Measurements from ENCODE around the gene KLHL34. TPM values are rescaled to one million over a fixed set of nuclear protein-coding genes. Genes with fewer than 3 reads are reported as not detected.

Gene KLHL34
- total RNA-seq, 4 donors from 2014 or later = 0.16 to 0.73 (median 0.67) TPM; not detected in 1

DNA sequence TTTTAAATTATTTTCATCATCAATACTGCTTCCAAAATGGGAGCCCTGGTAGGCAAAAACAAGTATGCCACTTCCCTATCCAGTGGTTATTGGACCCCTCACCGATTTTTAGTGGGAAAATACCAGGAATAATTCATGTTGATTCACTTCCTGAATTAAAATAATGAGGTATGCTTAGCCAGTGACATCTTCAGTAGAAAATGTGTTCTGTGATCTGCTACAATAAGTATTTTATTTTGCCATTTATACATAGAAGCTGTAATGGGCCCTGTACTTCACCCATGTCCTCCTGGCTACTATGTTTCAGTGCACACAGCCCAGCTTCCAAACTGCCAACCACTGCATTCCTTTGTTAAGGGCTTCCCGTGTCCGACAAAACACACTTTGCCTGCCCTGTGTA, 41.0 kb upstream of the KLHL34 start:
- no peak for ATAC-seq
- H3K27me3 ChIP-seq = no peaks in the 10 kb centered on the region
- no peak overlapping the region for H3K4me3 ChIP-seq
- 50 to 66% methylated on average over 1 to 3 of the region's 3 CpGs for WGBS, 2 donors (ENCODE audit: low coverage in 1 of 2)
- H3K4me1 ChIP-seq = no peaks in the 10 kb centered on the region
- H3K9me3 ChIP-seq = no peaks in the 10 kb centered on the region
- no peak for TF ChIP-seq EP300 (IDR thresholded peaks at IDR 0.05)
- TF ChIP-seq POLR2AphosphoS5 (IDR thresholded peaks at IDR 0.05) = no peak
- no peak overlapping the region for H3K27ac ChIP-seq
- H3K36me3 ChIP-seq = no peaks in the 10 kb centered on the region

DNA sequence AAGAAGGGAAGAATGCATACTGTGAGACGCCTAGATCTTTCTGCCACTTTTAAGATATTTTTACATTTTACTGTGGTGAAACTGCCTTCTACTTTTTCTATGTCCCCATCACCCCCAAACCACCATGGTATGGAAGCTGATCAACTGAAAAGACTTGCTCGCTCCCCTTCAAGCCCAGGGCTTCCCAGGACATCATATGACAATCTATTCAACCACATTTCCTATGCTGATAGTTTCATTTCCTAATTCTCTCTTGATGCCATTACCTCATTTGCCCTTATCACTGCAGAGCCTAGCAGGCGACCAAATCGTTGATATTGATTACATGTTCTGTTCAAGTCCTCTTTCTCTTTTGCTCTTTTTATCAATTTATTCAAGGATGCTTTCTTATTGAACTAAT, 40.1 kb upstream of the KLHL34 start:
- WGBS, 2 donors (ENCODE audit: low coverage in 1 of 2) = 50 to 67% methylated on average over 2 to 4 of the region's 4 CpGs
- TF ChIP-seq POLR2A (IDR thresholded peaks at IDR 0.05) = no peak
- TF ChIP-seq EP300 (IDR thresholded peaks at IDR 0.05) = no peak
- TF ChIP-seq, protein P1, sequence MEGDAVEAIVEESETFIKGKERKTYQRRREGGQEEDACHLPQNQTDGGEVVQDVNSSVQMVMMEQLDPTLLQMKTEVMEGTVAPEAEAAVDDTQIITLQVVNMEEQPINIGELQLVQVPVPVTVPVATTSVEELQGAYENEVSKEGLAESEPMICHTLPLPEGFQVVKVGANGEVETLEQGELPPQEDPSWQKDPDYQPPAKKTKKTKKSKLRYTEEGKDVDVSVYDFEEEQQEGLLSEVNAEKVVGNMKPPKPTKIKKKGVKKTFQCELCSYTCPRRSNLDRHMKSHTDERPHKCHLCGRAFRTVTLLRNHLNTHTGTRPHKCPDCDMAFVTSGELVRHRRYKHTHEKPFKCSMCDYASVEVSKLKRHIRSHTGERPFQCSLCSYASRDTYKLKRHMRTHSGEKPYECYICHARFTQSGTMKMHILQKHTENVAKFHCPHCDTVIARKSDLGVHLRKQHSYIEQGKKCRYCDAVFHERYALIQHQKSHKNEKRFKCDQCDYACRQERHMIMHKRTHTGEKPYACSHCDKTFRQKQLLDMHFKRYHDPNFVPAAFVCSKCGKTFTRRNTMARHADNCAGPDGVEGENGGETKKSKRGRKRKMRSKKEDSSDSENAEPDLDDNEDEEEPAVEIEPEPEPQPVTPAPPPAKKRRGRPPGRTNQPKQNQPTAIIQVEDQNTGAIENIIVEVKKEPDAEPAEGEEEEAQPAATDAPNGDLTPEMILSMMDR (IDR thresholded peaks at IDR 0.05) = no peak
- TF ChIP-seq POLR2AphosphoS5 (IDR thresholded peaks at IDR 0.05) = no peak

DNA sequence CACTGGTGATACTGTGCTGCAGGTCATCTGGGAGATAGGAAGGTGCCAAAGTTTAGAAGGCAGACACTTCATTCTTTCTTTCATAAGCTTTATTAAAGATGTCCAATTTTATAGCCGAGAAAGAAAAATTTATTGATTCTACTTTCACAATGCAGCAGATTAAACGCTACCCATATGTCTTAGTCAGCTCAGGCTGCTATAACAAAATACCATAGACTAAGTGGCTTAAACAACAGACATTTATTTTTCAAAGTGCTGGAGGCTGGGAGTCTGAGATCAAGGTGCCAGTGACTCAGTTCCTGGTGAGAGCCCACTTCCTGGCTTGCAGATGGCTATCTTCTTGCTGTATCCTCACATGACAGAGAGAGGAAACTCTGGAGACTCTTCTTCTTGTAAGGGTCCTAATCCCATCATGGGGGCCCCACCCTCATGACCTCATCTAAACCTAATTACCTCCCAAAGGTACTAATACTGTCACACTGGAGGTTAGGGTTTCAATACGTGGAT, 33.4 kb upstream of the KLHL34 start:
- no peak overlapping the region for H3K27ac ChIP-seq
- H3K9me3 ChIP-seq = no peaks in the 10 kb centered on the region
- H3K36me3 ChIP-seq = no peaks in the 10 kb centered on the region
- no peak overlapping the region for H3K4me3 ChIP-seq
- no peaks in the 10 kb centered on the region for H3K4me1 ChIP-seq
- no peaks in the 10 kb centered on the region for H3K27me3 ChIP-seq
- WGBS, 2 donors (ENCODE audit: low coverage in 1 of 2) = 67 to 92% methylated on average over 3 of the region's 3 CpGs
- no peak for ATAC-seq
- no peak for TF ChIP-seq POLR2AphosphoS5 (IDR thresholded peaks at IDR 0.05)
- TF ChIP-seq POLR2A (IDR thresholded peaks at IDR 0.05) = no peak
- no peak for TF ChIP-seq EP300 (IDR thresholded peaks at IDR 0.05)
- TF ChIP-seq, protein P1 (IDR thresholded peaks at IDR 0.05) = no peak

More for the DNA sequence above, 40.1 kb upstream of the KLHL34 start:
- H3K4me1 ChIP-seq = no peaks in the 10 kb centered on the region
- H3K4me3 ChIP-seq = no peak overlapping the region
- no peaks in the 10 kb centered on the region for H3K27me3 ChIP-seq
- no peak overlapping the region for H3K27ac ChIP-seq
- ATAC-seq = no peak
- H3K36me3 ChIP-seq = no peaks in the 10 kb centered on the region
- no peaks in the 10 kb centered on the region for H3K9me3 ChIP-seq

DNA sequence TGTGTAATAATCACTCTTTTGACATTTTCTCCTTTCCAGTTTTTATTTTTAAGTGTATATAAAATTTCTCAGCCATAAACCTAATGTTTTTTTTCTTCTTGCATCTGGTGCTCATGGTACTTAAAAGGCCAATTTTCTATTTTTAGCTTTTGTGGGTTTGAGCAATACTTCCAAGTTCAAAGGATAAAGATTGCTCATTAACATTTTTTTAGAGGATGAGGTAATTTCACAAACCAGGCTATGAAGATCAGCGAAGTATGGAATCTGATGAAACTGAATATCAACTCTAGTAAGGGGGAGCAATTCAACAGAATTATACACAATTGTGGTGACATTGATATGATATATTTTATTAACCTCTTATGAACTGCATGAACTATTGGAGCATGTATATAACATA, 25.8 kb upstream of the KLHL34 start:
- H3K27me3 ChIP-seq = no peaks in the 10 kb centered on the region
- H3K27ac ChIP-seq = no peak overlapping the region
- ATAC-seq = no peak
- H3K9me3 ChIP-seq = no peaks in the 10 kb centered on the region
- TF ChIP-seq EP300 (IDR thresholded peaks at IDR 0.05) (no peak), POLR2AphosphoS5 (IDR thresholded peaks at IDR 0.05) (no peak), POLR2A (IDR thresholded peaks at IDR 0.05) (no peak)
- TF ChIP-seq, protein P1 (IDR thresholded peaks at IDR 0.05) = no peak
- WGBS, 2 donors (ENCODE audit: low coverage in 1 of 2) = 45 to 57% methylated on average over 1 of the region's 1 CpG
- no peaks in the 10 kb centered on the region for H3K4me1 ChIP-seq
- H3K36me3 ChIP-seq = no peaks in the 10 kb centered on the region
- no peak overlapping the region for H3K4me3 ChIP-seq

DNA sequence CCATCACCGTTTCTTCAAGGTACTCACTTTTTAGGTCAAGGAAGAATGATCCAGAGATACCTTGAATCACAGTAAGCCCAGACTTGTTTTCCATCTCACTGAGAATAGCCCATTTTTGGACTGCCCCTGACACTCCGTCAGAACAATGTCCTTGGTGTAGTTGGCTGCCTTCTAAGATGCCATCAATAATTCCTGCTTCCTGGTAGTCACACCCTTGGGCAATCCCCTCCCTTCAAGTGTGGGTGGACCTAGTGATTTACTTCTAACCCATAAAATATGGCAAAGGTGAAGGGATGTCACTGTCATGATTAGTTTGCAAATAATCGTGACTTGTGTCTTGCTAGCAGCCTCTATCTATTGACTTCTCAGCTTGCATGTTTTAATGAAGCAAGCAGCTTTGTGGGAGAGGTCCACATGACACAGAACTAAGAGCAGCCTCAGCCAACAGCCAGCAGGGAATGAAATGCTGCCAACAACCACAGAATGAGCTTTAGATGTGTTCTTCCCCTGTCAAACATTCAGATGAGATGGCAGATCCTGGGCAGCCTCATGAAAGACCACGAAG, 20.0 kb upstream of the KLHL34 start:
- H3K4me1 ChIP-seq = no peaks in the 10 kb centered on the region
- TF ChIP-seq, protein P1 (IDR thresholded peaks at IDR 0.05) = no peak
- TF ChIP-seq POLR2AphosphoS5 (IDR thresholded peaks at IDR 0.05) (no peak), EP300 (IDR thresholded peaks at IDR 0.05) (no peak), POLR2A (IDR thresholded peaks at IDR 0.05) (no peak)
- H3K9me3 ChIP-seq = no peaks in the 10 kb centered on the region
- H3K27me3 ChIP-seq = no peaks in the 10 kb centered on the region
- no peak for ATAC-seq
- H3K4me3 ChIP-seq = no peak overlapping the region
- 48% methylated on average over 4 of the region's 4 CpGs; no CpG with 5 or more reads in 1 of the 2 donors for WGBS, 2 donors (ENCODE audit: low coverage in 1 of 2)
- H3K36me3 ChIP-seq = no peaks in the 10 kb centered on the region
- H3K27ac ChIP-seq = no peak overlapping the region

All from gastroesophageal sphincter (tissue), 4 donors.